HG03196 (cell line): ENCODE measurements around the gene HLX.

Source experiments
- ATAC-seq: cut with Tn5 transposase; IDR thresholded peaks from one replicate; pipeline ENCODE4 v1.9.1; 2021; ENCODE audit not compliant: unreplicated experiment

Gene HLX

GRCh38 chr1:220924331-220924970 is 45.2 kb downstream of the HLX start:
- no peak for ATAC-seq

- no peak for ATAC-seq
These were observed 46.5 kb downstream of the HLX start for GRCh38 chr1:220925707-220926106.

GRCh38 chr1:220926146-220926545 is 46.9 kb downstream of the HLX start:
- ATAC-seq: no peak

GRCh38 chr1:220927442-220927841 is 48.2 kb downstream of the HLX start:
- no peak for ATAC-seq

- ATAC-seq: no peak
These were observed 49.1 kb downstream of the HLX start for GRCh38 chr1:220928320-220928719.

- ATAC-seq: no peak
These were observed 49.6 kb downstream of the HLX start for GRCh38 chr1:220928725-220929300.

- ATAC-seq: no peak
These were observed 50.1 kb downstream of the HLX start for GRCh38 chr1:220929304-220929703.
